Transverse colon (tissue), 4 donors: Measurements from ENCODE around the gene IL13. TPM values are rescaled to one million over a fixed set of nuclear protein-coding genes. Genes with fewer than 3 reads are reported as not detected.

Experiments used
- DNase-seq: peaks from one replicate; pipeline ENCODE4 v3.0.0-alpha.2; 2019
- H3K27ac ChIP-seq, 4 donors: fragments of 200-600 bp; sonication (generic); 2 replicates each; pipeline ENCODE4 v1.5.1; 2016 to 2018; ENCODE audit warnings: inconsistent platforms in 4 of 4
- H3K27me3 ChIP-seq: fragments of 200-600 bp; sonication (generic); 2 replicates; pipeline ENCODE4 v1.5.1; 2017; ENCODE audit warnings: inconsistent platforms
- H3K36me3 ChIP-seq, 4 donors: fragments of 200-600 bp; sonication (generic); 2 replicates each; pipeline ENCODE4 v1.5.1; 2017 to 2019; ENCODE audit warnings: inconsistent platforms in 4 of 4
- H3K4me1 ChIP-seq, 4 donors: fragments of 200-600 bp; sonication (generic); 2 replicates each; pipeline ENCODE4 v1.5.1; 2017 to 2020; ENCODE audit warnings: inconsistent platforms in 4 of 4
- H3K4me3 ChIP-seq, 4 donors: fragments of 200-600 bp; sonication (generic); 1 replicate in 1 of 4; 2 replicates in 3 of 4; pipeline versions ENCODE4 v1.5.1 to v1.6.1; 2017 to 2019; ENCODE audit warnings: inconsistent platforms in 4 of 4
- H3K9me3 ChIP-seq, 2 donors: fragments of 200-600 bp; sonication (generic); 2 replicates each; pipeline ENCODE4 v1.5.1; 2017 to 2019; ENCODE audit warnings: inconsistent platforms in 2 of 2
- CTCF ChIP-seq, 5 experiments: fragments of 200-600 bp in 3 of 5; fragments of 450-650 bp in 2 of 5; sonication (generic) in 3 of 5; IDR thresholded peaks; 1 replicate in 2 of 5; 2 replicates in 3 of 5; pipeline ENCODE4 v1.5.1; 2016 to 2017; ENCODE audit warnings: antibody characterized with exemption in 5 of 5, inconsistent platforms in 3 of 5, mild to moderate bottlenecking in 2 of 5, moderate library complexity in 1 of 5
- EP300 ChIP-seq: sonication (generic); formaldehyde crosslinking; IDR thresholded peaks from one replicate; pipeline ENCODE4 v1.6.1; 2017; ENCODE audit warnings: antibody characterized with exemption, low read depth
- POLR2A ChIP-seq: fragments of 450-650 bp; IDR thresholded peaks from one replicate; pipeline ENCODE4 v1.6.1; 2016; ENCODE audit warnings: antibody characterized with exemption, mild to moderate bottlenecking, moderate library complexity
- POLR2AphosphoS5 ChIP-seq, 3 donors: sonication (generic); formaldehyde crosslinking; IDR thresholded peaks; one replicate each; pipeline ENCODE4 v1.6.1; 2016; ENCODE audit warnings: antibody characterized with exemption in 3 of 3
- WGBS, 2 donors: methylation state at CpG; one replicate each; pipeline ENCODE4 v1.1.5; 2018; ENCODE audit warnings: low coverage in 1 of 2; 5-methylcytosine and 5-hydroxymethylcytosine counted together
- in situ Hi-C, 4 donors: fragments of 200-750 bp; cut with MboI; loops; one replicate each; pipeline versions ENCODE4 v1.15.0 to v1.15.1; 2017; ENCODE audit warnings: low sequenced_read_pairs in 3 of 4, low pct_ligation_motif_present in 1 of 4, low pct_unique_long_range_greater_than_20kb in 1 of 4
- intact Hi-C: fragments of 100-400 bp; cut with DNase I; formaldehyde crosslinking; loops from one replicate; pipeline ENCODE4 v1.15.1; 2023; ENCODE audit warnings: low total_unique reads
- total RNA-seq, 4 donors: library from RNA; depleted of rRNA; stranded (reverse); fragments of >200 nt; gene quantifications; one replicate each; pipeline ENCODE4 v1.1.0, GENCODE V29; 2016

The IL13 gene
- total RNA-seq, 4 donors from 2014 or later = not detected

- Histone ChIP-seq H3K36me3 (no peaks in the 10 kb centered on the region), H3K4me3 (no peak overlapping the region), H3K9me3 (no peaks in the 10 kb centered on the region), H3K27ac (no peak overlapping the region), H3K27me3 (no peaks in the 10 kb centered on the region), H3K4me1 (peaks cover 0 to 4% (median 1%) of the 10 kb centered on the region in 4 donors)
- WGBS, 2 donors = 94% methylated on average over 14 of the region's 14 CpGs; no CpG with 5 or more reads in 1 of the 2 donors
- intact Hi-C loops (no loop called here), in situ Hi-C loops (no loop called here)
- TF ChIP-seq POLR2AphosphoS5 (IDR thresholded peaks at IDR 0.05) (no peak), EP300 (no peak), POLR2A (no peak), CTCF (IDR thresholded peaks at IDR 0.05) (no peak)
- no peak for DNase-seq
Observed at GRCh38 chr5:132668706-132669454, 10.9 kb downstream of the IL13 start.

- Histone ChIP-seq H3K27ac (no peak overlapping the region), H3K4me3 (no peak overlapping the region), H3K9me3 (no peaks in the 10 kb centered on the region), H3K36me3 (no peaks in the 10 kb centered on the region), H3K4me1 (peaks cover 0 to 2% (median 0%) of the 10 kb centered on the region in 4 donors), H3K27me3 (no peaks in the 10 kb centered on the region)
- intact Hi-C loops = no loop called here
- in situ Hi-C loops = no loop called here
- TF ChIP-seq EP300 (no peak), POLR2AphosphoS5 (IDR thresholded peaks at IDR 0.05) (no peak), CTCF (IDR thresholded peaks at IDR 0.05) (no peak), POLR2A (no peak)
- WGBS, 2 donors = 20 to 84% methylated on average over 1 to 7 of the region's 7 CpGs
- DNase-seq = no peak
Observed at GRCh38 chr5:132669455-132669820, 11.5 kb downstream of the IL13 start.

- DNase-seq = no peak
- Histone ChIP-seq H3K36me3 (no peaks in the 10 kb centered on the region), H3K4me3 (no peak overlapping the region), H3K4me1 (peaks cover 0 to 10% (median 0%) of the 10 kb centered on the region in 4 donors), H3K9me3 (no peaks in the 10 kb centered on the region), H3K27ac (no peak overlapping the region), H3K27me3 (no peaks in the 10 kb centered on the region)
- in situ Hi-C loops (no loop called here), intact Hi-C loops (no loop called here)
- 60 to 76% methylated on average over 2 to 16 of the region's 16 CpGs for WGBS, 2 donors
- TF ChIP-seq POLR2A = no peak
- no peak for TF ChIP-seq EP300
- no peak for TF ChIP-seq POLR2AphosphoS5 (IDR thresholded peaks at IDR 0.05)
- TF ChIP-seq CTCF (IDR thresholded peaks at IDR 0.05) = no peak
Observed at GRCh38 chr5:132669966-132670882, 12.3 kb downstream of the IL13 start.

GRCh38 chr5:132671000-132671399 is 13.0 kb downstream of the IL13 start:
- no peak for DNase-seq
- Histone ChIP-seq H3K36me3 (no peaks in the 10 kb centered on the region), H3K27me3 (no peaks in the 10 kb centered on the region), H3K4me1 (peaks cover 0 to 10% (median 0%) of the 10 kb centered on the region in 4 donors), H3K9me3 (no peaks in the 10 kb centered on the region), H3K27ac (no peak overlapping the region), H3K4me3 (no peak overlapping the region)
- in situ Hi-C loops = no loop called here
- WGBS, 2 donors = 94 to 99% methylated on average over 3 of the region's 3 CpGs
- TF ChIP-seq CTCF (IDR thresholded peaks at IDR 0.05) (no peak), EP300 (no peak), POLR2A (no peak), POLR2AphosphoS5 (IDR thresholded peaks at IDR 0.05) (no peak)
- intact Hi-C loops = no loop called here
